Neuronal stem cell (in vitro differentiated cells): ENCODE results near the gene CHRM2.

Experiments
- DNase-seq: peaks from one replicate; pipeline ENCODE4 v3.0.0-alpha.2; 2013; ENCODE audit warnings: low spot score
- H2AFZ ChIP-seq: one replicate; pipeline ENCODE4 v1.6.1; 2013; ENCODE audit warnings: mild to moderate bottlenecking, low read length, inconsistent platforms
- H2AK5ac ChIP-seq: 2 replicates; pipeline ENCODE4 v1.6.1; 2013; ENCODE audit warnings: low read depth, mild to moderate bottlenecking, inconsistent platforms, low read length, moderate library complexity, mixed read lengths
- H2BK120ac ChIP-seq: 2 replicates; pipeline ENCODE4 v1.6.1; 2013; ENCODE audit warnings: low read depth, mild to moderate bottlenecking, inconsistent platforms, low read length, moderate library complexity, mixed read lengths
- H2BK12ac ChIP-seq: one replicate; pipeline ENCODE4 v1.6.1; 2013; ENCODE audit warnings: low read length, inconsistent platforms
- H2BK15ac ChIP-seq: 2 replicates; pipeline ENCODE4 v1.6.1; 2013; ENCODE audit warnings: mild to moderate bottlenecking, low read length, inconsistent platforms, mixed read lengths
- H2BK5ac ChIP-seq: one replicate; pipeline ENCODE4 v1.6.1; 2013; ENCODE audit warnings: inconsistent platforms, mild to moderate bottlenecking, low read length, moderate library complexity
- H3K14ac ChIP-seq: one replicate; pipeline ENCODE4 v1.6.1; 2013; ENCODE audit warnings: low read length, inconsistent platforms
- H3K18ac ChIP-seq: 2 replicates; pipeline ENCODE4 v1.6.1; 2013; ENCODE audit warnings: low read length, inconsistent platforms
- H3K23ac ChIP-seq: 2 replicates; pipeline ENCODE4 v1.6.1; 2013; ENCODE audit warnings: low read depth, mild to moderate bottlenecking, mixed read lengths, low read length, inconsistent platforms; ENCODE audit not compliant: poor library complexity
- H3K27ac ChIP-seq: replicated peaks from 3 replicates; pipeline ENCODE4 v1.5.1; 2013; ENCODE audit warnings: low read length, inconsistent platforms
- H3K27me3 ChIP-seq, 3 experiments: 2 replicates each; pipeline ENCODE4 v1.6.1; 2013; ENCODE audit warnings: low read length in 3 of 3, mild to moderate bottlenecking in 2 of 3, inconsistent platforms in 1 of 3, low read depth in 1 of 3, mixed read lengths in 1 of 3, moderate library complexity in 1 of 3; ENCODE audit not compliant: control insufficient read depth in 3 of 3, insufficient read depth in 3 of 3
- H3K36me3 ChIP-seq, 2 donors: replicated peaks in 1 of 2; 2 replicates each; pipeline ENCODE4 v1.6.1; 2013; ENCODE audit warnings: low read length in 2 of 2; ENCODE audit not compliant: control insufficient read depth in 2 of 2, insufficient read depth in 2 of 2
- H3K4ac ChIP-seq: 2 replicates; pipeline ENCODE4 v1.6.1; 2013; ENCODE audit warnings: inconsistent platforms, mild to moderate bottlenecking, low read length, moderate library complexity
- H3K4me1 ChIP-seq, 2 donors: 1 replicate in 1 of 2; 2 replicates in 1 of 2; pipeline ENCODE4 v1.6.1; 2013; ENCODE audit warnings: low read length in 2 of 2, low read depth in 1 of 2; ENCODE audit not compliant: control insufficient read depth in 2 of 2, insufficient read depth in 1 of 2
- H3K4me2 ChIP-seq: one replicate; pipeline ENCODE4 v1.6.1; 2013; ENCODE audit warnings: mild to moderate bottlenecking, low read length, inconsistent platforms; ENCODE audit not compliant: insufficient read depth, poor library complexity, severe bottlenecking
- H3K4me3 ChIP-seq, 2 donors: 2 replicates each; pipeline ENCODE4 v1.5.1; 2013; ENCODE audit warnings: low read length in 2 of 2, mild to moderate bottlenecking in 2 of 2, inconsistent platforms in 1 of 2, moderate library complexity in 1 of 2
- H3K79me1 ChIP-seq: one replicate; pipeline ENCODE4 v1.6.1; 2013; ENCODE audit warnings: low read depth, mild to moderate bottlenecking, inconsistent platforms, low read length, moderate library complexity
- H3K9ac ChIP-seq: one replicate; pipeline ENCODE4 v1.6.1; 2013; ENCODE audit warnings: mild to moderate bottlenecking, low read depth, low read length, inconsistent platforms; ENCODE audit not compliant: poor library complexity
- H3K9me3 ChIP-seq, 2 donors: replicated peaks in 1 of 2; 2 replicates each; pipeline versions ENCODE3 to v1.6.1; 2013; ENCODE audit warnings: low read length in 2 of 2, mild to moderate bottlenecking in 2 of 2, inconsistent platforms in 1 of 2, low read depth in 1 of 2, mixed read lengths in 1 of 2, moderate library complexity in 1 of 2; ENCODE audit not compliant: control insufficient read depth in 2 of 2, insufficient read depth in 1 of 2
- H4K8ac ChIP-seq: one replicate; pipeline ENCODE4 v1.6.1; 2013; ENCODE audit warnings: low read depth, mild to moderate bottlenecking, inconsistent platforms, low read length, moderate library complexity
- H4K91ac ChIP-seq: one replicate; pipeline ENCODE4 v1.6.1; 2013; ENCODE audit warnings: low read length, low read depth, mild to moderate bottlenecking, inconsistent platforms; ENCODE audit not compliant: poor library complexity
- WGBS, 2 donors: extraction: QIAGEN DNeasy Blood & Tissue Kit; methylation state at CpG; one replicate each; pipeline ENCODE4 v1.1.7; 2013; ENCODE audit warnings: missing lambda C conversion rate in 2 of 2, mixed read lengths in 1 of 2; ENCODE audit not compliant: insufficient read length in 2 of 2, insufficient replicate concordance in 1 of 2; ENCODE audit errors: extremely low coverage in 2 of 2; 5-methylcytosine and 5-hydroxymethylcytosine counted together

CHRM2 gene

DNA sequence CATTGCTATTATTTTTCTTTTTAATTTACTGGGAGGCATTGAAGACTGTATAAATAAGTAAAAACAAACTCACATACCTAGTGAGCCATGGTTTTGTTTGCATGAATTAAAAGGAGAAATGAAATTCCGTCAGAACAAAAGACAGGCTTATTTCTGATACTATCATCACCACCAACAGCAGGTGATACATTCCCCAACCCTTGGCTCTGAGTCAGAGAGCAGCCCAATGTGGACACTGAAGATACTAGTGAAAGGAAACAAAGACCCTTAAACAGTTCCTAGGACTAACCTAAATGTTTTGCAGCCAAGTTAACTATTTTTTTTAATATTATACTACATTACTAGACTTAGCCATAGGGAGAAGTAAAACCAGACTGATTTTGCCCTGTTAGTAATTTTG is 31.6 kb downstream of the CHRM2 start:
- Histone ChIP-seq H3K79me1 (no peaks in the 10 kb centered on the region), H2BK120ac (no peak overlapping the region), H3K4me2 (no peak overlapping the region), H3K27me3 (no peaks in the 10 kb centered on the region), H2AK5ac (no peak overlapping the region), H3K14ac (no peak overlapping the region), H3K23ac (no peak overlapping the region), H3K27ac (no peak overlapping the region), H3K36me3 (no peaks in the 10 kb centered on the region), H4K8ac (no peak overlapping the region), H3K4ac (no peak overlapping the region), H3K9me3 (no peaks in the 10 kb centered on the region), H2AFZ (no peak overlapping the region), H2BK12ac (no peak overlapping the region), H2BK5ac (no peak overlapping the region), H3K4me3 (no peak overlapping the region), H3K4me1 (no peaks in the 10 kb centered on the region), H4K91ac (no peak overlapping the region), H3K9ac (no peak overlapping the region), H2BK15ac (no peak overlapping the region), H3K18ac (no peak overlapping the region)
- no peak for DNase-seq
- no CpG with 5 or more reads among the region's 1 CpG for WGBS, 2 donors

DNA sequence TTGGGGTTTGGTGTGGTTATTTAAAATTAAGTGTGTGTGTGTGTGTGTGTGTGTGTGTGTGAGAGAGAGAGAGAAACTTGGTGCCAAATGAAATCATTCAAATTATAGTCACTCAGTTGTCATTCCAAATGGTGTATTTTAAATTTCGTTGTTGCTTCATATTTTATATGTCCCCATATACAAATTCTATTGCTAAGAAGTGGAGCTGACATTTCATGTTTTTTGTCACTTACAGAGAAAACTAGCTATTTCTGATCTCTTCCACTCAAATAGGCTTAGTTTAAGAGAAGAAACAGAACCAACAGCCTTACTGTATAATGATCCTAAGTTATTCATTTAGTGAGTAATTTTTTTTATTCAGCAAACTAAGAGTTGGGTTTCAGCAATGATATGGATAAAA is 42.3 kb downstream of the CHRM2 start:
- Histone ChIP-seq H2AK5ac (no peak overlapping the region), H3K9me3 (no peaks in the 10 kb centered on the region), H3K4me1 (no peaks in the 10 kb centered on the region), H3K27me3 (no peaks in the 10 kb centered on the region), H3K4me2 (no peak overlapping the region), H3K9ac (no peak overlapping the region), H3K23ac (no peak overlapping the region), H3K27ac (no peak overlapping the region), H2BK12ac (no peak overlapping the region), H4K8ac (no peak overlapping the region), H3K79me1 (no peaks in the 10 kb centered on the region), H3K36me3 (no peaks in the 10 kb centered on the region), H3K18ac (no peak overlapping the region), H3K4ac (no peak overlapping the region), H4K91ac (no peak overlapping the region), H2AFZ (no peak overlapping the region), H3K4me3 (no peak overlapping the region), H3K14ac (no peak overlapping the region), H2BK5ac (no peak overlapping the region), H2BK15ac (no peak overlapping the region), H2BK120ac (no peak overlapping the region)
- DNase-seq: no peak
- WGBS, 2 donors: no CpG with 5 or more reads among the region's 1 CpG

DNA sequence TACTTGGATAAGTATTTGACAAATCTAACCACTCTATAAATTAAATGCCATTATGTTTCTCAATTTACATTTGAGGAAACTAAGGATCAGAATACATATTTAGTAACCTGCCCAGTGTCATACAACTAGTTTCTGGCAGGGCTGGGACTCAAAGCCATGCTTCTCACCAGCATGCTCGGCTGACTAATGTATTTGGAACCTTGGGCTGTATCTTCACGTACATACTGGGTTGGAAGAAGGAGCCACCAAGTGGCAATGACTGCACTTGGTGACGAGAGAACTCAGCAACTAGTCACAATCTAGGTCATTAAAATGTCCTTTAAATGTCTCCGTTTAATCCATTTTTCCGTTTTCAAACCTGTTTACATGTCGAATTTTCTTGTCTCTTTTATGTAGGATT is 42.9 kb downstream of the CHRM2 start:
- DNase-seq: no peak
- no peak overlapping the region for H4K8ac ChIP-seq
- no peaks in the 10 kb centered on the region for H3K4me1 ChIP-seq
- H2BK5ac ChIP-seq: no peak overlapping the region
- no peak overlapping the region for H2BK120ac ChIP-seq
- H2AFZ ChIP-seq: no peak overlapping the region
- H3K4ac ChIP-seq: no peak overlapping the region
- H2BK12ac ChIP-seq: no peak overlapping the region
- H3K79me1 ChIP-seq: no peaks in the 10 kb centered on the region
- no peaks in the 10 kb centered on the region for H3K27me3 ChIP-seq
- H3K36me3 ChIP-seq: no peaks in the 10 kb centered on the region
- no peak overlapping the region for H3K27ac ChIP-seq
- H3K4me2 ChIP-seq: no peak overlapping the region
- H3K9me3 ChIP-seq: no peaks in the 10 kb centered on the region
- H3K4me3 ChIP-seq: no peak overlapping the region
- no peak overlapping the region for H3K23ac ChIP-seq
- H2AK5ac ChIP-seq: no peak overlapping the region
- no peak overlapping the region for H3K14ac ChIP-seq
- H3K9ac ChIP-seq: no peak overlapping the region
- no peak overlapping the region for H2BK15ac ChIP-seq
- H4K91ac ChIP-seq: no peak overlapping the region
- no peak overlapping the region for H3K18ac ChIP-seq
- WGBS, 2 donors: no CpG with 5 or more reads among the region's 6 CpGs

DNA sequence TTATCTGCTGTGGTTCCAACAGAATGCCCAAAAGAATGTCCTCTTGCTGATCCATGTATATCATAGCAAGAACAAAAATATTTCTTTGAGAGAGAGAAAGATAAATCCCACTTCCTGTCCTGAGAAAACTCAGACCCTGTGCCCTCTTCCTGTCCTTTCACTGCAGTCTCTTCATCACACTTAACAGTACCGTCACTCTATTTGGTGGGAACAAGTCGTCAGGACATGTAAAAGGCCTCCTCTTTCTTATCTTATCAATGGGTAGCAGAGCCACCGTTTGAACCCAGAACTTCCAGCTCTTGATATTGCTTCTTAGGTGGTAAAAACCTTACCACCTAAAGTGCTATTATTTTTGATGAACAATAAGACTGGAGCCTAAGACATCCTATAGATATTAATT is 43.9 kb downstream of the CHRM2 start:
- no peaks in the 10 kb centered on the region for H3K4me1 ChIP-seq
- no peak overlapping the region for H2BK12ac ChIP-seq
- H4K91ac ChIP-seq: no peak overlapping the region
- no peaks in the 10 kb centered on the region for H3K36me3 ChIP-seq
- H3K4me2 ChIP-seq: no peak overlapping the region
- no peak for DNase-seq
- H3K9me3 ChIP-seq: no peaks in the 10 kb centered on the region
- no peak overlapping the region for H2BK5ac ChIP-seq
- no peaks in the 10 kb centered on the region for H3K79me1 ChIP-seq
- no peak overlapping the region for H3K4ac ChIP-seq
- no CpG with 5 or more reads among the region's 3 CpGs for WGBS, 2 donors
- H3K23ac ChIP-seq: no peak overlapping the region
- H2AK5ac ChIP-seq: no peak overlapping the region
- H2BK15ac ChIP-seq: no peak overlapping the region
- H2BK120ac ChIP-seq: no peak overlapping the region
- no peaks in the 10 kb centered on the region for H3K27me3 ChIP-seq
- no peak overlapping the region for H3K9ac ChIP-seq
- no peak overlapping the region for H2AFZ ChIP-seq
- no peak overlapping the region for H3K27ac ChIP-seq
- no peak overlapping the region for H4K8ac ChIP-seq
- no peak overlapping the region for H3K14ac ChIP-seq
- no peak overlapping the region for H3K4me3 ChIP-seq
- H3K18ac ChIP-seq: no peak overlapping the region
